ENCODE data around the gene ZC3H13.
"Not testable (repeated sequence)": the region's sequence is repeated elsewhere in the genome, so short reads cannot be mapped to it uniquely, and the experiment has no call there.

The ZC3H13 gene

GRCh38 chr13:46004491-46004890 is 48.1 kb downstream of the ZC3H13 start:
- no peak for DNase-seq

- DNase-seq, result no peak
Measured at GRCh38 chr13:45996631-45997030, 55.9 kb downstream of the ZC3H13 start.

GRCh38 chr13:45995245-45995644 is 57.3 kb downstream of the ZC3H13 start:
- no peak for DNase-seq

DNA sequence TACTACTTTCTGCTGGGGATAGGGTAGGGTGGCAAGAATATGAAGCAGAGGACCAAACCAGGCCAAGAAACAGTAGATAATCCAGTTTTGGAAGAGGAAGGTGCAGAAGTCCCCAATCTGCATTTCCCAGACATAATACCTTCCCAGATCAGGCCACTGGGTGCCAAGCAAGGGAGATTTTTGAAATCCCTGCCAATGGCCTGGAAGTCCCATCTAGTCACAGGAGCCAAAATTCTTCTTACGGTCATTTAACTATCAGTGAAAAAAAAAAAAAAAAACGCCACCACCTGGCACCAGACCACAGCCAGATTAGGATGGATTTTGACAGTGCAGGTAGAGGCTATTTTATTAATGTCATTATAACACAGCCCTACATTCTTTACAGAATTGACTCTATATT is 57.8 kb downstream of the ZC3H13 start:
- DNase-seq, result no peak

- DNase-seq, result no peak
Measured at GRCh38 chr13:45989607-45990006, 62.9 kb downstream of the ZC3H13 start.

GRCh38 chr13:45981127-45981526 is 71.4 kb downstream of the ZC3H13 start:
- not testable (repeated sequence) for DNase-seq

GRCh38 chr13:45975337-45975736 is 77.2 kb downstream of the ZC3H13 start:
- no peak for DNase-seq

GRCh38 chr13:45974500-45974899 is 78.0 kb downstream of the ZC3H13 start:
- DNase-seq, result no peak

DNA sequence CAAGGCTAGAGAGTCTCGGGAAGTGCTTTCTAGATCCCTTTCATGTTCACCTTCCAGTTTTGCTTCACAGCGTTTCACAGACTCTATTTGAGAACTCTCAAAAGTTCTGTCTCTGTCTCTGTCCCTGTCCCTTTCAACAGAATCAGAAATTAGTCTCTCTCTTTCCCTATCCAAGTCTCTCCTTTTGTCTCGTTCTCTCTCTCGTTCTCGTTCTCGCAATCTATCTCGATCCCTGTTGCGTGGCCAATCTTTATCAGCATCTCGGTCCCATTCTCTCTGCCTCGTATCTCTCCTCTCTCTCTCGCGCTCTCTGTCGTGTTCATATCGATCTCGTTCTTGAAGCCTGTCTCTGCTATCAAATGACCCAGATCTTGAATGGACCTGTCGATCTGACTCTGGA is 85.0 kb downstream of the ZC3H13 start:
- no peak for DNase-seq

- DNase-seq, result no peak
Measured at GRCh38 chr13:45966715-45967114, 85.8 kb downstream of the ZC3H13 start.

DNA sequence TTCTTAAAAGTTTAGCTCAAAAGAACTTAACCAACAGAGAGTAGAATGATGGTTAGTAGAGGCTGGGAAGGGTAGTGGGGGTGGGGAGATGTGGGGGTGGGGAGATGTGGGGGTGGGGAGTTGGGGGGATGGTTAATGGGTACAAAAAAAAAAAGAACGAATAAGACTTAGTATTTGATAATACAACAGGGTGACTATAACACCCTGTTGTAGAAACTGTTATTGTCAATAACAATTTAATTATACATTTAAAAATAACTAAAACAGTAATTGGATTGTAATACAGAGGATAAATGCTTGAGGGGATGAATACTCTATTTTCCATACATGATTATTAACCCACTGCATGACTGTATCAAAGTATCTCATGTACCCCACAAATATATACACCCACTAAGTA is 91.1 kb downstream of the ZC3H13 start:
- DNase-seq, result no peak

- no peak for DNase-seq
Measured at GRCh38 chr13:45954836-45955800, 97.4 kb downstream of the ZC3H13 start.

DNA sequence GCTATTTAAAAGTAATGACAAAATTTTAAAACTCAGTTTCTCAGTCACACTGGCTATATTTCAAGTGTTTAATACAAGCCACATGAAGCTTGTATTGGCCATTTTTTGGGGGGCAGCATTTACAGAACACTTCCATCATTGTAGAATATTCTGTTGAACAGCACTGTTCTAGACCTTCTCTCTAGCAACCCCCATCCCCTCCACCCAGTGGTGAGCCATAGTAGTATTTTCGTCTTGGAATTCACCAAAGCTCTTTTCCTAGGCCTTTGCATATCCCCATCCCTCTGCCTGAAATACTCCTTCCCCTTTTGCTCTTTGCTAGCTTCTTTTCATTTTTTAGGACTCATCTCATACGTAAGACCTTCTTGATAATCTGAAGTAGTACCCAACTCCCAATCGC is 99.5 kb downstream of the ZC3H13 start:
- no peak for DNase-seq

- no peak for DNase-seq
Measured at GRCh38 chr13:45951724-45952123, 100.8 kb downstream of the ZC3H13 start.

GRCh38 chr13:45951166-45951565 is 101.4 kb downstream of the ZC3H13 start:
- no peak for DNase-seq

DNA sequence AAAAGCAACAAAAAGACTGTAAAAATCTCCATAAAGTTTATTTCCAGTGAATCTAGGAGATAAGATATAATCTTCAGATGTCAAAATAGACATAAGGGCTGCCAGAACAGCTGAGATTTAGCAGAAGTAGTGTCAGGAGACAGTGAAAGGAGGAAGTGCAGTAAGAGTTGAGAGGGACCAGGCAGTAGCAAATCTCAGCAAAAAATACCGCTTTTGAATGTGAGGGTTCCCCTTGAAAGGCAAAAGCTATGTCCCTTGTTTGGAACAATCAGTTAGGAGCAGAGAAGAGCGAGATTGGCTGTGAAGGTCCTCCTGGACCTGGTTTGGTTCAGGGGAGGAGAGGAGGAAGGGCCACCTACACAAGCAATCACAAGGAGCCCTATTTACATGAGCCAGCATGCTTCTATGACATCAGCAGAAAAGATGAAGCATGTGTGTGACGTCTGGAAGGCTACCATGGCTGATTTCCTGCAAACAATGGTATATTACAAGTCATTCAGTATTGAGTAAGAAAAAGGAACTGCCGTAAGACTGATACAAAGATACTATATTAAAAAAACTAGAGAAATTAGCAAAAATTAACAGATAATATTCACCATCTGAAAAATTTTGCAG is 102.1 kb downstream of the ZC3H13 start:
- DNase-seq, result no peak

GRCh38 chr13:45949161-45949560 is 103.4 kb downstream of the ZC3H13 start:
- DNase-seq, result no peak

- DNase-seq, result no peak
Measured at GRCh38 chr13:45943965-45944364, 108.6 kb downstream of the ZC3H13 start.

- no peak for DNase-seq
Measured at GRCh38 chr13:45943120-45943519, 109.4 kb downstream of the ZC3H13 start.

GRCh38 chr13:45941261-45941660 is 111.3 kb downstream of the ZC3H13 start:
- DNase-seq, result no peak

DNA sequence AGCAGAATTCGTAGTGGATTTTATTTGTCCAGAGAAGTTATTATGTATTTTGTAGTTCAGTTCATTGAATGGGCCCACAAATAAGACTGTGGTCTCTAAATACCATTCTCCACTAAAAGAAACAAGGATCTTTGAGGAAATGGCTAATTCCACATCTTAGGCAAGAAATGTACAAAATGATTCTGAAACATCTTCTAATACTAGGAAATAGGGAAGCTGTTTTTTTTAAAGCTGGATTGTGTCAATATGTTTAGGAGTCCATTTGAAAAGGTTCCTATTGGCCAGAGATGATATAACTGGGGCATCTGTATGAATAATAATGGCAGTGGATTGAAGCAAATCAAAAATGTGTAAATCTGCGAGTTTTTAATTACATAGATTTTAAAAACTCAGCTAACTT is 112.5 kb downstream of the ZC3H13 start:
- DNase-seq, result no peak

DNA sequence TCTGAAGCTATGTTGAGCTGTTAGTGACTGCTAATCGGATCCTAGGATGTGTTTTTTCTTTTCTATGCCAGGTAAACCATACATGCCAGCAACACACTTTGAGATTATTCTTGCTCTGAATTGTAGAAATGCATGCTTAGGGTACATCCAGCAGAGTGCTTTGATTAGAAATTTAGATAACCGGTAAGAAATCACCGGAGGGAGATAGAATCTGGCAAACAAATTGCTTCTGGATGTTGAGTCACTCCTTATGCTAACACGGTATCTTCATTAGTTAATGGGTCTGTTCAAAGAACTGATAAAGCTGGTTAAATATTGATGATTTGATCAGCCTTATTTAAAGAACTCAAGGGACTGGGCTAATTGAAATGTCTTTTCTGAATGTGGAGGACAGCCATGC is 115.9 kb downstream of the ZC3H13 start:
- no peak for DNase-seq

GRCh38 chr13:45934283-45934682 is 118.3 kb downstream of the ZC3H13 start:
- DNase-seq, result no peak

DNA sequence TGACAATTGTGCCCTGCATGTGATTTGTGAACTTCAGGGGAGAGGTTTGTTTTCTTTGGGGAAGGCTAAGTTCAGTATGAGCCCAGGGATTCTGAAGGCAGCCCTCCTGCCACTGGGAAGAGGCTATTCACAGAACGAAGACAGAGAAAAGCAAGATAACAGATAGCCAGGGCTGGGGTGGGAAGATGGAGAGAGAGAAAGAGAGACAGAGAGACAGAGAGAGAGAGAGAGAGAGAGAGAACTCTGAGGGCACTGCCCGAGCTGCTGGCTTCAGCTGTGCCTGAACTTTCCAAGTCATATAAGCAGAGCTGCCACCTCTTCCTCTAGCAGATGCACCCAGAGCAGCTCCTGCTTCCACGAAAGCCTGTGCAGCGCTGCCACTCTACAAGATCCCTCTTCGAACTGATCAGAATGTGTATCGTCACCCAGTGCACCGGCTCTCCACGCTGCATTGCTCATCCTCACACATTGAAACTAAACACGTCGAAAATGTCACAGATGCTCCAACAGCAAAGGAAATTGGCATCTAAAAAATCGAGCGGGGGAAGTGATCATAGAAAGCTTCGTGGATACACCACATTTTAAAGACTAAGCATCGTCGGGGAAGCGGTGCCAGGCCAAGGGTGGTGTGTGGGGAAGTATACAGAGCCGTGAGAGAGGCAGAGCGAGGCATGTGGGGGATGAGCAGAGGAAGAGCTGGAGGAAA is 119.2 kb downstream of the ZC3H13 start:
- DNase-seq, result no peak

All from CD4-positive, alpha-beta T cell treated with Interleukin-17A for 4 hours (primary cell).